Measurements from ENCODE around the gene USP32.

DNA sequence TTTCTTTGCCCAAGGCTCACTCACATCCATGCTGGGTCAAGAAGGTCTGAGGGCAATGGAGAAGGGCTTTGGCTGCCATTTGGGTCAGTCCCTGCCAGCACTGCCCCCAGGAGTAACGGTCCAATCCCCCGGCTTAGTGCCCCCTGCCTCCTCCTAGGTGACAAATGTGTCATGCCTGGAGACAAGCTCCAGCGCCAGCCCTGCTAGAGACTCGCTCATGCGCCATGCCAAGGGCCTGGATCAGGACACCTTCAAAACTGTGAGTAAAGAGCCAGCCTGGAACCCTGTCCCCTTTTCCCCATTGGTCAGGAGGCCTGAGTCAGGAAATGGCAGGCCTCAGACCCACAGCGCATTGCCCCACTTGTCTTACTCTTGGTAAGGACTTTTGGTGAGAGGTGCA lies 33.7 kb upstream of the USP32 start:
- TF ChIP-seq EZH2phosphoT487 (conservative IDR thresholded peaks at IDR 0.05; ENCODE audit: low read length): no peak
- TF ChIP-seq, protein P1, sequence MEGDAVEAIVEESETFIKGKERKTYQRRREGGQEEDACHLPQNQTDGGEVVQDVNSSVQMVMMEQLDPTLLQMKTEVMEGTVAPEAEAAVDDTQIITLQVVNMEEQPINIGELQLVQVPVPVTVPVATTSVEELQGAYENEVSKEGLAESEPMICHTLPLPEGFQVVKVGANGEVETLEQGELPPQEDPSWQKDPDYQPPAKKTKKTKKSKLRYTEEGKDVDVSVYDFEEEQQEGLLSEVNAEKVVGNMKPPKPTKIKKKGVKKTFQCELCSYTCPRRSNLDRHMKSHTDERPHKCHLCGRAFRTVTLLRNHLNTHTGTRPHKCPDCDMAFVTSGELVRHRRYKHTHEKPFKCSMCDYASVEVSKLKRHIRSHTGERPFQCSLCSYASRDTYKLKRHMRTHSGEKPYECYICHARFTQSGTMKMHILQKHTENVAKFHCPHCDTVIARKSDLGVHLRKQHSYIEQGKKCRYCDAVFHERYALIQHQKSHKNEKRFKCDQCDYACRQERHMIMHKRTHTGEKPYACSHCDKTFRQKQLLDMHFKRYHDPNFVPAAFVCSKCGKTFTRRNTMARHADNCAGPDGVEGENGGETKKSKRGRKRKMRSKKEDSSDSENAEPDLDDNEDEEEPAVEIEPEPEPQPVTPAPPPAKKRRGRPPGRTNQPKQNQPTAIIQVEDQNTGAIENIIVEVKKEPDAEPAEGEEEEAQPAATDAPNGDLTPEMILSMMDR (IDR thresholded peaks at IDR 0.05; ENCODE audit: insufficient read depth, low read length, poor library complexity, severe bottlenecking): no peak

All from SU-DHL-6 (cell line).